CD14-positive monocyte (primary cell): ENCODE measurements around the gene CDC45. TPM values are rescaled to one million over a fixed set of nuclear protein-coding genes. Genes with fewer than 3 reads are reported as not detected.

Experiments
- DNase-seq, 3 donors: peaks; one replicate each; pipeline ENCODE4 v3.0.0-alpha.2; 2011 to 2022
- H2AFZ ChIP-seq: 2 replicates; pipeline ENCODE4 v1.6.0; 2012; ENCODE audit warnings: mild to moderate bottlenecking, low read depth, low read length, inconsistent platforms; ENCODE audit not compliant: insufficient read depth, poor library complexity, severe bottlenecking
- H3K27ac ChIP-seq, 2 donors: 1 replicate in 1 of 2; 2 replicates in 1 of 2; pipeline ENCODE4 v1.5.1; 2012 to 2013; ENCODE audit warnings: low read length in 2 of 2, control low read depth in 1 of 2, inconsistent platforms in 1 of 2, low read depth in 1 of 2, mild to moderate bottlenecking in 1 of 2
- H3K27me3 ChIP-seq, 2 donors: one replicate each; pipeline versions ENCODE4 v1.6.0 to v1.6.1; 2011 to 2013; ENCODE audit warnings: low read length in 2 of 2; ENCODE audit not compliant: control insufficient read depth in 2 of 2, insufficient read depth in 2 of 2
- H3K36me3 ChIP-seq, 2 donors: replicated peaks in 1 of 2; 1 replicate in 1 of 2; 2 replicates in 1 of 2; pipeline versions ENCODE4 v1.5.1 to v1.6.1; 2012 to 2013; ENCODE audit warnings: low read length in 2 of 2, control low read depth in 1 of 2, inconsistent platforms in 1 of 2, mild to moderate bottlenecking in 1 of 2; ENCODE audit not compliant: insufficient read depth in 2 of 2, control insufficient read depth in 1 of 2
- H3K4me1 ChIP-seq, 2 donors: 1 replicate in 1 of 2; 2 replicates in 1 of 2; pipeline versions ENCODE4 v1.5.1 to v1.6.1; 2012 to 2013; ENCODE audit warnings: low read length in 2 of 2, control low read depth in 1 of 2, inconsistent platforms in 1 of 2, mild to moderate bottlenecking in 1 of 2, moderate library complexity in 1 of 2; ENCODE audit not compliant: insufficient read depth in 2 of 2, control insufficient read depth in 1 of 2
- H3K4me2 ChIP-seq: replicated peaks from 2 replicates; pipeline ENCODE3; 2012; ENCODE audit warnings: low read length, moderate library complexity, mild to moderate bottlenecking; ENCODE audit not compliant: poor library complexity, severe bottlenecking; ENCODE audit errors: extremely low read depth
- H3K4me3 ChIP-seq, 3 experiments: fragments of 200-600 bp in 1 of 3; sonication (generic) in 1 of 3; replicated peaks in 1 of 3; 1 replicate in 2 of 3; 2 replicates in 1 of 3; pipeline ENCODE4 v1.5.1; 2011 to 2013; ENCODE audit warnings: low read length in 3 of 3, mild to moderate bottlenecking in 3 of 3, control low read depth in 2 of 3, low read depth in 2 of 3, inconsistent platforms in 1 of 3, moderate library complexity in 1 of 3
- H3K79me2 ChIP-seq: 2 replicates; pipeline ENCODE4 v1.6.0; 2012; ENCODE audit warnings: mild to moderate bottlenecking, control low read depth, inconsistent platforms, low read length, moderate library complexity; ENCODE audit not compliant: insufficient read depth
- H3K9ac ChIP-seq: 2 replicates; pipeline ENCODE4 v1.6.0; 2017; ENCODE audit warnings: low read length, mild to moderate bottlenecking; ENCODE audit not compliant: insufficient read depth, poor library complexity, severe bottlenecking
- H3K9me3 ChIP-seq, 2 donors: replicated peaks in 1 of 2; 1 replicate in 1 of 2; 2 replicates in 1 of 2; pipeline versions ENCODE4 v1.5.1 to v1.6.1; 2012 to 2013; ENCODE audit warnings: low read length in 2 of 2, control low read depth in 1 of 2; ENCODE audit not compliant: control insufficient read depth in 1 of 2, insufficient read depth in 1 of 2
- H4K20me1 ChIP-seq: 2 replicates; pipeline ENCODE4 v1.6.0; 2012; ENCODE audit warnings: mild to moderate bottlenecking, low read length, control low read depth, moderate library complexity; ENCODE audit not compliant: insufficient read depth
- H3K27ac Mint-ChIP-seq, 7 donors: one replicate each; pipeline ENCODE4 v1.8.0; 2020; ENCODE audit warnings: mild to moderate bottlenecking in 7 of 7, mixed read lengths in 7 of 7, moderate library complexity in 6 of 7, inconsistent platforms in 2 of 7
- H3K27me3 Mint-ChIP-seq, 3 donors: one replicate each; pipeline ENCODE4 v1.8.0; 2021 to 2022; ENCODE audit warnings: low read depth in 3 of 3, mild to moderate bottlenecking in 3 of 3, mixed read lengths in 3 of 3, moderate library complexity in 3 of 3, inconsistent platforms in 1 of 3
- H3K36me3 Mint-ChIP-seq, 2 donors: one replicate each; pipeline ENCODE4 v1.8.0; 2020; ENCODE audit warnings: mixed read lengths in 2 of 2, inconsistent platforms in 1 of 2, mild to moderate bottlenecking in 1 of 2
- H3K4me1 Mint-ChIP-seq: one replicate; pipeline ENCODE4 v1.8.0; 2020; ENCODE audit warnings: mild to moderate bottlenecking, mixed read lengths
- H3K4me3 Mint-ChIP-seq, 2 donors: one replicate each; pipeline ENCODE4 v1.8.0; 2020; ENCODE audit warnings: mild to moderate bottlenecking in 2 of 2, mixed read lengths in 2 of 2, moderate library complexity in 1 of 2
- H3K9me3 Mint-ChIP-seq, 7 donors: one replicate each; pipeline ENCODE4 v1.8.0; 2020 to 2022; ENCODE audit warnings: mixed read lengths in 7 of 7, mild to moderate bottlenecking in 6 of 7, moderate library complexity in 6 of 7, inconsistent platforms in 2 of 7
- WGBS: methylation state at CpG from one replicate; pipeline ENCODE4 v1.1.5; 2013; ENCODE audit warnings: missing lambda C conversion rate; ENCODE audit not compliant: insufficient coverage; 5-methylcytosine and 5-hydroxymethylcytosine counted together
- intact Hi-C, 2 donors: fragments of 100-400 bp; cut with micrococcal nuclease; formaldehyde crosslinking; loops; one replicate each; pipeline versions ENCODE4 v1.15.0 to v1.15.1; 2023
- polyA plus RNA-seq, 3 donors: library from polyadenylated mRNA; depleted of rRNA in 1 of 3; unstranded in 2 of 3; stranded (reverse) in 1 of 3; fragments of 300-500 nt in 2 of 3; fragments of >200 nt in 1 of 3; fragmentation: Illumina TruSeq in 2 of 3; gene quantifications; 1 replicate in 2 of 3; 2 replicates in 1 of 3; pipeline ENCODE4 v1.2.3, GENCODE V29; 2012 to 2021
- TF ChIP-seq, protein P1 (sequence below): fragments of 200-600 bp; IDR thresholded peaks from one replicate; pipeline ENCODE4 v1.8.0; 2022; ENCODE audit warnings: antibody characterized with exemption, mild to moderate bottlenecking

The CDC45 gene
- polyA plus RNA-seq, 3 donors: 0.04 TPM; not detected in 2

DNA sequence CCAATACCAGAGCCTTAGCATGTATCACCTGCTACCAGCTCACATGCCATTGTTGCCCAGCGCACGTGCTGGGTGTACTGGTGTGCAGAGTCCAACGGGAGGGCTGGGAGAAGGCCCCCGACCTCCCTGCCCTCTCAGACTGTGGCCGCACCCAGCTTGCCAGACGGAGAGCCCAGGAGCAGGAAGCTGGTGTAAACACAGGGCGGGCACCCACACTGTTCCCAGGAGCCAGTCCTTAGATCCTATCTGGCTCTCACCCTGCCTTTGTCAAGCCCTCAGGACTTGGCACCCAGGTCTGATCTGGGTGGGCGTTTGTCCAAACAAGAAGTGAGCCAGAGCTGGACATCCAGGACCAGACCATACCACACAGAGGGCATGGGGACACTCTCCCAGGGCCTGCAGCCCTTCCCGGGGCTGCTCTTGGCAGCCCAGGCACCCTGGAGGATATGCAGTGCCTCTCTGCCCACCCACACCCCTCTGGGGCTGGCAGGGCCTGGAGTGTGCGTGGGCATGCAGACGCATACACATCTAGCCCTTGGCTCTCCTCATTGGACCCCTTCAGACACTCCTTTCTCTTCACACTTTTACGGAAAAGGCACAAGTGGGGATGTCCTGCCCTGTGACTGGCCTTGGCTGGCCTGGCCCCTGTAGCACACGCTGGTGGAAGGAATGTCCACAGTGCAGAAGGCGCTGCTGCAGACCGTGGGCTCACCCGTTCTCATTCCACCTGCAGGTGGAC lies 64.4 kb downstream of the CDC45 start:
- H3K4me3 Mint-ChIP-seq: no peak overlapping the region
- Histone ChIP-seq H2AFZ (no peak overlapping the region), H3K4me2 (no peak overlapping the region), H3K36me3 (no peaks in the 10 kb centered on the region), H3K9me3 (no peaks in the 10 kb centered on the region), H3K9ac (no peak overlapping the region), H3K79me2 (no peaks in the 10 kb centered on the region), H3K4me1 (no peaks in the 10 kb centered on the region), H3K4me3 (no peak overlapping the region), H3K27ac (no peak overlapping the region), H3K27me3 (no peaks in the 10 kb centered on the region), H4K20me1 (no peaks in the 10 kb centered on the region)
- WGBS: 96% methylated on average over 15 of the region's 16 CpGs
- peaks cover 8% of the 10 kb centered on the region for H3K4me1 Mint-ChIP-seq
- no peak for DNase-seq
- H3K27me3 Mint-ChIP-seq: peaks cover 7 to 12% (median 11%) of the 10 kb centered on the region in 3 donors
- intact Hi-C loops: no loop called here
- no peak overlapping the region for H3K27ac Mint-ChIP-seq
- TF ChIP-seq, protein P1, sequence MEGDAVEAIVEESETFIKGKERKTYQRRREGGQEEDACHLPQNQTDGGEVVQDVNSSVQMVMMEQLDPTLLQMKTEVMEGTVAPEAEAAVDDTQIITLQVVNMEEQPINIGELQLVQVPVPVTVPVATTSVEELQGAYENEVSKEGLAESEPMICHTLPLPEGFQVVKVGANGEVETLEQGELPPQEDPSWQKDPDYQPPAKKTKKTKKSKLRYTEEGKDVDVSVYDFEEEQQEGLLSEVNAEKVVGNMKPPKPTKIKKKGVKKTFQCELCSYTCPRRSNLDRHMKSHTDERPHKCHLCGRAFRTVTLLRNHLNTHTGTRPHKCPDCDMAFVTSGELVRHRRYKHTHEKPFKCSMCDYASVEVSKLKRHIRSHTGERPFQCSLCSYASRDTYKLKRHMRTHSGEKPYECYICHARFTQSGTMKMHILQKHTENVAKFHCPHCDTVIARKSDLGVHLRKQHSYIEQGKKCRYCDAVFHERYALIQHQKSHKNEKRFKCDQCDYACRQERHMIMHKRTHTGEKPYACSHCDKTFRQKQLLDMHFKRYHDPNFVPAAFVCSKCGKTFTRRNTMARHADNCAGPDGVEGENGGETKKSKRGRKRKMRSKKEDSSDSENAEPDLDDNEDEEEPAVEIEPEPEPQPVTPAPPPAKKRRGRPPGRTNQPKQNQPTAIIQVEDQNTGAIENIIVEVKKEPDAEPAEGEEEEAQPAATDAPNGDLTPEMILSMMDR: no peak
- H3K9me3 Mint-ChIP-seq: peaks cover 0 to 4% (median 0%) of the 10 kb centered on the region in 7 donors
- H3K36me3 Mint-ChIP-seq: no peaks in the 10 kb centered on the region

DNA sequence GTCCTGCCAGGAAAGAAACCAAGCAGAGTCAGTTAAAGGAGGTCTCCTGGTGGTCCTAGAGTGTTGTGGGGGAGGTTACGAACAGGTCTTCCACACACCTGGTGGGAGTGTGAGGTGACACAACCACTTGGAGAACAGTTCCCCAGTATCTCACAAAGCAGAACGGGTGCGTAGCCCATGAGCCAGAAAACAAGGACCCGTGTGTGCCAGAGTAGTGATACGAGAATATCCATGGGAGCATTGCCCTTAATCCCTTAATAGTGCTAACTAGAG lies 66.2 kb downstream of the CDC45 start:
- H3K36me3 ChIP-seq: no peaks in the 10 kb centered on the region
- no peak overlapping the region for H3K4me2 ChIP-seq
- no peak for DNase-seq
- no peak overlapping the region for H2AFZ ChIP-seq
- H3K4me3 ChIP-seq: no peak overlapping the region
- Mint-ChIP-seq H3K9me3 (peaks cover 0 to 4% (median 0%) of the 10 kb centered on the region in 7 donors), H3K36me3 (no peaks in the 10 kb centered on the region), H3K4me1 (peaks cover 8% of the 10 kb centered on the region), H3K27ac (no peak overlapping the region), H3K27me3 (peaks cover 4 to 13% (median 9%) of the 10 kb centered on the region in 3 donors), H3K4me3 (no peak overlapping the region)
- H4K20me1 ChIP-seq: no peaks in the 10 kb centered on the region
- no peaks in the 10 kb centered on the region for H3K27me3 ChIP-seq
- TF ChIP-seq, protein P1: no peak
- 100% methylated on average over 1 of the region's 5 CpGs for WGBS
- no peak overlapping the region for H3K9ac ChIP-seq
- H3K79me2 ChIP-seq: no peaks in the 10 kb centered on the region
- H3K9me3 ChIP-seq: no peaks in the 10 kb centered on the region
- no peak overlapping the region for H3K27ac ChIP-seq
- intact Hi-C loops: no loop called here
- H3K4me1 ChIP-seq: no peaks in the 10 kb centered on the region
